Fibroblast of pulmonary artery (primary cell): Measurements from ENCODE around the gene H3-3A.
A peak's percentile ranks its signal among the peaks of the same experiment; 100 is the strongest.

Experiments used
- DNase-seq: peaks from one replicate; pipeline ENCODE4 v3.0.0-alpha.2; 2010; ENCODE audit warnings: low read depth
- H3K4me3 ChIP-seq: replicated peaks from 2 replicates; pipeline ENCODE4 v1.5.1; 2011; ENCODE audit warnings: low read depth, mild to moderate bottlenecking, control low read depth, low read length, moderate library complexity
- TF ChIP-seq, protein P1 (sequence below): IDR thresholded peaks from 2 replicates; pipeline ENCODE4 v1.5.1; 2011; ENCODE audit warnings: mild to moderate bottlenecking, control low read depth, low read length, inconsistent platforms; ENCODE audit errors: missing control alignments

The H3-3A gene

GRCh38 chr1:226107471-226108460 lies 45.2 kb downstream of the H3-3A start:
- TF ChIP-seq, protein P1, sequence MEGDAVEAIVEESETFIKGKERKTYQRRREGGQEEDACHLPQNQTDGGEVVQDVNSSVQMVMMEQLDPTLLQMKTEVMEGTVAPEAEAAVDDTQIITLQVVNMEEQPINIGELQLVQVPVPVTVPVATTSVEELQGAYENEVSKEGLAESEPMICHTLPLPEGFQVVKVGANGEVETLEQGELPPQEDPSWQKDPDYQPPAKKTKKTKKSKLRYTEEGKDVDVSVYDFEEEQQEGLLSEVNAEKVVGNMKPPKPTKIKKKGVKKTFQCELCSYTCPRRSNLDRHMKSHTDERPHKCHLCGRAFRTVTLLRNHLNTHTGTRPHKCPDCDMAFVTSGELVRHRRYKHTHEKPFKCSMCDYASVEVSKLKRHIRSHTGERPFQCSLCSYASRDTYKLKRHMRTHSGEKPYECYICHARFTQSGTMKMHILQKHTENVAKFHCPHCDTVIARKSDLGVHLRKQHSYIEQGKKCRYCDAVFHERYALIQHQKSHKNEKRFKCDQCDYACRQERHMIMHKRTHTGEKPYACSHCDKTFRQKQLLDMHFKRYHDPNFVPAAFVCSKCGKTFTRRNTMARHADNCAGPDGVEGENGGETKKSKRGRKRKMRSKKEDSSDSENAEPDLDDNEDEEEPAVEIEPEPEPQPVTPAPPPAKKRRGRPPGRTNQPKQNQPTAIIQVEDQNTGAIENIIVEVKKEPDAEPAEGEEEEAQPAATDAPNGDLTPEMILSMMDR: no peak

DNA sequence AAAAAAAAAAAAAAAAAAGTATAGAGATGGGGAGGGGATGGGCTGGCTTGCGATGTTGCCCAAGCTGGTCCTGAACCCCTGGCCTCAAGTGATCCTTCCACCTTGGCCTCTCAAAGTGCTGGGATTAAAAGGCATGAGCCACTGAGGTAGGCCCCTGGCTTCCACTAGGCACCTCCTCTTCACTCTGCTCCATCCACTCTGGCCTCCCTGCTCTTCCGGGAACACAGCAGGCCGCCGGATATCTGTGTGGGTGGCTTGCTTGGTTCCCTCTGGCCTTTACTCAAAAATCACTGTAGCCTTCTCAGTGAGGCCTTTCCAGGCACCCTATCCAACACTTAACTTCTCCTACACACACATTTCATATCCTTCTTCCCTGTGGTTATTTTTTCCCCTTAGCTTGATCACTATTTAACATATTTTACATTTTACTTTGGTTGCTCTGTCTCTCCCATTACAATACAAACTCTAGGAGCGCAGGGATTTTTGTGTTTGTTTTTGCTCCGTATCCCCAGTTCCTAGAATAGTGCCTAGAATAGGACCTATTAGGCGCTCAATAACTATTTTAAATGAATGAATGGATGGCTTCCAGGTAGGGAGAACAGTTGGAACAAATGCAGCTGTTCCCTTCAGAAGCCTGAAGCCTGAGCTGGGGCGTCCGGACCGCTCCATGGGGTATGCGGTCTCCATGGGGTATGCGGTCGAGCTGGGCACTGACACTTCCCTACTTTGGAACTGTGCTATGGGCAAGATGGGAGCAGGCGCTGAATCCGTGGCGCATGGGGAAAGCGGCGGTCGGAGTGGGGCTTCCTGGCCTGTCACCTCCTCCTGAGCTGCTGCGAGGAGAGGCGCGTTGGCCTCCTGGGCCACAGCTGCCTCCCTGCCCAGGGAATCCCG lies 46.7 kb downstream of the H3-3A start:
- H3K4me3 ChIP-seq: peak overlapping the region; percentile 51
- TF ChIP-seq, protein P1: no peak
- DNase-seq: peak; percentile 81

More at GRCh38 chr1:226107471-226108460, 45.2 kb downstream of the H3-3A start:
- DNase-seq: no peak
- H3K4me3 ChIP-seq: no peak overlapping the region

DNA sequence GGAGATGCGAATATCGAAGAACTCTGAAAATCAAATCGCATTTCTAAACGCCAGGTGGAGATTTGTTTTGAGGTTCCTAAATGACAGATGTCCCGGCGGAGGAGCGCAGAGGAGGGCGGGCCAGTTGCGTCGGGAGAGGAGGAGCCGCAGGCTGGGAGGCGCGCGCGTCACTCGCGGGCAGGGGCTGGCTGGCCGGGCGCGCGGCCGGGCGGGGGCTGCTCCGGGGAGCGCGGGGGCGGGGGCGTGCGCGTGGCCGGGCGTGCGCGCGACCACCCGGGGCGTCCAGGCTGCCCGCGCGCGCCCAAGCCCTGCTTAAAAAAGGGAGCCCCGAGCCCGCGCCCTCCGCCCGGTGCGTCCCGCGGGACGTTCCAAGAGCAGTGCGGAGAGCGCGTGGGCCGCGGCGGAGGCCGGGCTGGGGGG lies 47.3 kb downstream of the H3-3A start:
- TF ChIP-seq, protein P1: no peak
- peak overlapping the region; percentile 51 for H3K4me3 ChIP-seq
- peak; percentile 84 for DNase-seq

DNA sequence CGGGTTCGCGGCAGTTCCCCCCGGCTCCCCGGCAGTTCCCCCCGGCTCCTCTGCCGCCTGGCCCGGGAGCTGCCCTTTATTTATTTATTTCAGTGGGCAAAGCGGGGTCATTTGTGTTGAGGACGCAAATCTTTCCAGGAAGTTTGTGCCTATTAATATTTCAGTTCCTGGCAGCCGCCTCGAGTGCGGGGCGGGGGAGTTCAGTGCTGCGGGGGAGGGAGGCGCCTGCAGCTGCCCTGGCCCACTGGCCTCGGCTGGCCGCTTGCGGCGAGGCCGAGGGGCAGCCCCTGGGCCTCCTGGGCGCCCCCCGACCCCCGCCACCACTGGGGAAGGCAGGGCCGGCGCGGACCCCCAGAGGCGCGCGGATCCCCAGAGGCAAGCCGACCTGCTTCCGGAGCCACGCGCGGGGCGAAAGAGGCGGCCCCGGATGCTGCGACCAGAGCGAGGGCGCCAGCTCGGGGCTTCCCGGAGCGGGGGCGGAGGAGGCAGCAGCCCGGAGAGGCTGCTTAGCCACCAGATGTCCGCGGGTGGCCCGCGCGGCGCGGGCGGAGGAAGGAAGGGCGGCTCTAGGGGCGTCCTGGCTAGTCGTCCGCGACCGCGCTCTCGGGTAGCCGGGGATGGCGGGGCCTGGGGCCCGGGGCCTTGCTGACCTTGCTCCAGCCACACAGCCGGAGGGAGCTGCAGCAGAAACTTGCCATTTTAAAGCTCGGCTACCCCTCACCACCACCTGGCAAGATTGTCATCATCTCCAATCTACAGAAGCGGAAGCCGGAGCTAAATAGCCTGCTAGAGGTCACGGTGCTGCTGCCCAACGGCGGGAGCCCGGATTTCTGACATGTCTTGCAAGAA lies 48.0 kb downstream of the H3-3A start:
- DNase-seq: peak; percentile 81
- peak overlapping the region; percentile 50 for H3K4me3 ChIP-seq

DNA sequence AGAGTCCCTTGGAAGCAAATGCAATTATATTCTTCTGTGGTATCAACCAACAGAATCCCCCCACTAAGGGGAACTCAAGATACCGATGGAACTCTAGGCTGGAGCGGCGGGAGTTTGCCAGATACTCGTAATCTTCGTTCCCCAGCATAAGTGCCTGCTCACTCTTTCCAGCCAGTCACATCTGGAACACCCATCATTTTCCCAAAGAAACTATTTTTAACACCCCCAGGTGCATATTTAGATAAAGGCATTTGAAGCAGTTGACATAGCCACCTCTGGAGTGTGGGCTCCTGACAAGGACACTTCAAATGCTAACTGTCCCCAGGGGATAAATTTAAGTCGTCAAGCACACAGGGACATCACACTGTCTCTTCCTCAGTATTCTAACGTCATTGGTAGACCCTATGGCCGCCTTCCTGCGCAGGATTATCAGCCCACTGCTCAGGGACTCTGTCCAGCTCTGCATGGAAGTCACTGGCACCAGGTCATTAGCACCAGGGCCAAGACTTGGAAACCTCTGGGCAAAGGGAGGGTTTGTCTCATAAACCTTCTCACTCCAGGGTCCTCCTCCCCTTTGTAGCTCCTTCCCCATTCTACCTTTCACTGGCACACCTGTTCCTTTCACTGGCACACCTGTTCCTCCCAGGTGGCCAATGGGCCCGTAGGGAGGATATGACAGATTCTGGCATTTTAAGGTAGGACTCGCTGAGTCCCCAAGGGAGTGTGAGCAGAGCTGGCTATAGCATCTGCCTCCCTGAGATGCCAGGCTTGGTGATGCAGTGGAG lies 48.8 kb downstream of the H3-3A start:
- no peak for DNase-seq
- TF ChIP-seq, protein P1: no peak
- H3K4me3 ChIP-seq: peak overlapping the region; percentile 50

More for the DNA sequence above, 48.0 kb downstream of the H3-3A start:
- TF ChIP-seq, protein P1: no peak
